Measurements from ENCODE around the gene SRP9.

DNA sequence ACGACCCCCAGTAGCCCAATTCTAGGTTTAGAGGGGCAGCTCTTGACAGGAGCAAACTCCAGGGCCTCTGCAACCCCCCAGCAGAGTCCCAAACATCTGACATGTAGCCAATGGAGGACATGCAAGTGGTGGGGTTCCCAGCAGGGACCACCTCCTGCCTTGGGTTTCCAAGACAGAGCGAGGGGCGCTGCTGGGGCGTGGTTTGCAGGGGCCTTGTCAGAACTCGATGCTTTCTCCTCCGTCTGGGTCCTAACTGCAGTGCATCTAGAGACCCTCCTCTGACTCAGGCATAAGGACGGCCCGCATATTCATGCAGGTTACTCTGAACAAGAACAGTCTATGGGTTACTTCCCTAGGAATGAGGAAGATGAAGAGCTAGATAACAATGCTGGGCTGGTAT is 49.5 kb downstream of the SRP9 start:
- TF ChIP-seq TAF1 (IDR thresholded peaks at IDR 0.05; ENCODE audit: low read depth, low read length) = no peak
- no peak for TF ChIP-seq POLR2A (IDR thresholded peaks at IDR 0.05; ENCODE audit: low read depth, low read length)
- no peak for TF ChIP-seq POLR2AphosphoS5 (IDR thresholded peaks at IDR 0.05; ENCODE audit: low read depth, low read length)
- TF ChIP-seq POU2F2 (IDR thresholded peaks at IDR 0.05; ENCODE audit: low read depth, low read length) = no peak

Data from GM12891 (cell line).